Measurements from ENCODE around the gene HAGHL.
A peak's percentile ranks its signal among the peaks of the same experiment; 100 is the strongest.

DNA sequence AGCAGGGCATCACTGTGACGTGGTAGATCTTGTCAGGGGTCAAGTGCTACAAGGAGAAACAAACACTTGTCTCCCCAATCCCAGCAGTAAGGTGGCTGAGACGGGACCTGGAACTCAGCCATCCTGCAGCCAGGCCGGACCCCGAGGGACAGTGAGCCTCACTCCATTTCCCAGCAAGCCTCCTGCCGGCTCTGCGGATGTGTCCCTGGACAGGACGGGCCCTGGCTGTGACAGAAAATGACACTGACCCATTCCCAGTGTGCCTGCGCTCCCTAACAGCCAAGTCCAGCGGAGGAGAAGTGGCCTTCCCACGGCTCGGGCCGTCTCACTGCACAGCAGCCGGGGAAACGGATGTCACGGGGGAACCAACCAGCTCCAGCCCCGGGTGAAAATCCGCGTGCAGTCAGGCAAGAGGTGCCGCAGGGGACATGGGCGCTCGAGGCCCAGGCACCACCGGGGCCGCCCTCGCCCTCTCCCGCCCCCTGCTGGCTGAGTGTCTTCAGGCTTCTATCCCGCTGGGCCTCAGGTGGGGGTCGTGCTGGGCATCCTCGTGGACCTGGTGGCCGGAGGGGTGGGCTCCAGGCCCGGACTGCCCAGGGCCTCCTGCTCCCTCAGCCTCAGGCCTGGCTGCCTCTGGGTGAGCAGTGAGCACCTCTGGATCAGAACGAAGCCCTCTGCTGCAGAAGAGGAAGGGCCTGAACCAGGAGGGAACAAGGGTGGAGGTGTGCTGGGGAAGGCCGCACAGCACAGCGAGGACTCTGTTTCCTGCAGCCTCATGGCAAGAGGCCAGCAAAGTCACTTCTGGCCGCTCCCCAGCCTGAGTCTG is 6.7 kb downstream of the HAGHL start:
- TF ChIP-seq, protein P1, sequence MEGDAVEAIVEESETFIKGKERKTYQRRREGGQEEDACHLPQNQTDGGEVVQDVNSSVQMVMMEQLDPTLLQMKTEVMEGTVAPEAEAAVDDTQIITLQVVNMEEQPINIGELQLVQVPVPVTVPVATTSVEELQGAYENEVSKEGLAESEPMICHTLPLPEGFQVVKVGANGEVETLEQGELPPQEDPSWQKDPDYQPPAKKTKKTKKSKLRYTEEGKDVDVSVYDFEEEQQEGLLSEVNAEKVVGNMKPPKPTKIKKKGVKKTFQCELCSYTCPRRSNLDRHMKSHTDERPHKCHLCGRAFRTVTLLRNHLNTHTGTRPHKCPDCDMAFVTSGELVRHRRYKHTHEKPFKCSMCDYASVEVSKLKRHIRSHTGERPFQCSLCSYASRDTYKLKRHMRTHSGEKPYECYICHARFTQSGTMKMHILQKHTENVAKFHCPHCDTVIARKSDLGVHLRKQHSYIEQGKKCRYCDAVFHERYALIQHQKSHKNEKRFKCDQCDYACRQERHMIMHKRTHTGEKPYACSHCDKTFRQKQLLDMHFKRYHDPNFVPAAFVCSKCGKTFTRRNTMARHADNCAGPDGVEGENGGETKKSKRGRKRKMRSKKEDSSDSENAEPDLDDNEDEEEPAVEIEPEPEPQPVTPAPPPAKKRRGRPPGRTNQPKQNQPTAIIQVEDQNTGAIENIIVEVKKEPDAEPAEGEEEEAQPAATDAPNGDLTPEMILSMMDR (IDR thresholded peaks at IDR 0.05): peak; percentile 80
- TF ChIP-seq ZFX (IDR thresholded peaks at IDR 0.05; ENCODE audit: borderline replicate concordance): no peak

Measured in 22Rv1 (cell line).